Heart left ventricle (tissue), 13 donors: ENCODE results near the gene SPP1.

ENCODE experiments used
- POLR2A ChIP-seq, 2 donors: fragments of 450-650 bp; IDR thresholded peaks; one replicate each; pipeline ENCODE4 v1.6.1; 2017; ENCODE audit warnings: antibody characterized with exemption in 2 of 2, mild to moderate bottlenecking in 2 of 2, moderate library complexity in 2 of 2
- TF ChIP-seq, protein P1 (sequence below), 12 donors: fragments of 200-600 bp; sonication (generic) in 4 of 12; IDR thresholded peaks; one replicate each; pipeline versions ENCODE4 v1.5.0 to v1.8.0; 2018 to 2022; ENCODE audit warnings: antibody characterized with exemption in 12 of 12, mild to moderate bottlenecking in 5 of 12
- donor health status: ischemic (EF 13 %, LVEDD 7.1; RV severe dilation, severe dysfunction).
- donor health status: DM: no; HTN: yes; CAD: no.
- donor health status: DM: no; HTN: no; CAD: no.
- donor health status: ischemic (EF 25% LVEDD 6.9; RV normal size, moderate dysfunction).
- donor health status: ischemic (EF 25% LVEDD 5.7; RV mildly dilated, moderate dysfunction).
- donor health status: ischemic (EF 35%, LVEDD 5.7; RV mildly dilated, moderate dysfunction).
- donor health status: nonischemic (EF 11% LVEDD 7.7; RV severe dilation, severe dysfunction).
- donor health status: DM: yes; HTN: yes; CAD: no.
- donor health status: PGD.
- donor health status: ischemic (EF 29% LVEDD 5.4; RV normal size, mild dysfunction).
- donor health status: nonischemic (EF 23%, LVEDD 6.1; RV moderate dilation, normal function).

DNA sequence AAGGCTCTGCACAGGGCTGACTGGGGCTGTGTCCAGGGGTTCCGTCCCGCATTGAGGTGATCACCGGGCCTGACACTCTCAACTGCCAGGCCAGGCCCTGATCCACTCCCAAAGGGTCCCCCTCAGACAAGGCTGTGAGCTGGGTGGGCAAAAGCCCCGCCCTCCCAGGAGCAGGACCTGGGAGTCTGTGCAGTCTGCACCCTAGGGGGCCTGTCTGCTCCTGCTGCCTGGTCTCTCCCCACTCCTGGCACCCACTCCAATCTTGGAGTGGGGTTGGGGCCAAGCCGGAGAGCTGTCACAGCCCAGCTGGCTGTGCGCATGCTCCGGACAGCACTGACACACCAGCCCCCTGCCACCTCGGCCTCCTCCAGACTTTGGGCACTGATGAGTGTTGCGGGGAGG lies 9.4 kb upstream of the SPP1 start:
- TF ChIP-seq, protein P1, sequence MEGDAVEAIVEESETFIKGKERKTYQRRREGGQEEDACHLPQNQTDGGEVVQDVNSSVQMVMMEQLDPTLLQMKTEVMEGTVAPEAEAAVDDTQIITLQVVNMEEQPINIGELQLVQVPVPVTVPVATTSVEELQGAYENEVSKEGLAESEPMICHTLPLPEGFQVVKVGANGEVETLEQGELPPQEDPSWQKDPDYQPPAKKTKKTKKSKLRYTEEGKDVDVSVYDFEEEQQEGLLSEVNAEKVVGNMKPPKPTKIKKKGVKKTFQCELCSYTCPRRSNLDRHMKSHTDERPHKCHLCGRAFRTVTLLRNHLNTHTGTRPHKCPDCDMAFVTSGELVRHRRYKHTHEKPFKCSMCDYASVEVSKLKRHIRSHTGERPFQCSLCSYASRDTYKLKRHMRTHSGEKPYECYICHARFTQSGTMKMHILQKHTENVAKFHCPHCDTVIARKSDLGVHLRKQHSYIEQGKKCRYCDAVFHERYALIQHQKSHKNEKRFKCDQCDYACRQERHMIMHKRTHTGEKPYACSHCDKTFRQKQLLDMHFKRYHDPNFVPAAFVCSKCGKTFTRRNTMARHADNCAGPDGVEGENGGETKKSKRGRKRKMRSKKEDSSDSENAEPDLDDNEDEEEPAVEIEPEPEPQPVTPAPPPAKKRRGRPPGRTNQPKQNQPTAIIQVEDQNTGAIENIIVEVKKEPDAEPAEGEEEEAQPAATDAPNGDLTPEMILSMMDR (IDR thresholded peaks at IDR 0.05) = no peak
- TF ChIP-seq POLR2A (IDR thresholded peaks at IDR 0.05) = no peak
